WERI-Rb-1 (cell line): ENCODE measurements around the gene RECK.

Experiments used
- DNase-seq: peaks from one replicate; pipeline ENCODE4 v3.0.0-alpha.2; 2020
- H3K27ac ChIP-seq: fragments of 250-450 bp; sonication (Bioruptor Pico); 2 replicates; pipeline ENCODE4 v1.5.1; 2020; ENCODE audit warnings: mild to moderate bottlenecking, moderate library complexity
- H3K27me3 ChIP-seq: fragments of 250-450 bp; sonication (Bioruptor Pico); 2 replicates; pipeline ENCODE4 v1.5.1; 2021; ENCODE audit warnings: mild to moderate bottlenecking, low read depth, moderate library complexity; ENCODE audit not compliant: insufficient read depth, severe bottlenecking
- H3K36me3 ChIP-seq: fragments of 250-450 bp; sonication (Bioruptor Pico); 2 replicates; pipeline ENCODE4 v1.5.1; 2020; ENCODE audit warnings: mild to moderate bottlenecking, moderate library complexity
- H3K4me3 ChIP-seq: 2 replicates; pipeline ENCODE4 v1.5.1; 2011; ENCODE audit warnings: low read depth, mild to moderate bottlenecking, control low read depth, low read length
- H3K9me3 ChIP-seq: fragments of 250-450 bp; sonication (Bioruptor Pico); 2 replicates; pipeline ENCODE4 v1.5.1; 2021; ENCODE audit warnings: mild to moderate bottlenecking, moderate library complexity; ENCODE audit not compliant: severe bottlenecking
- TF ChIP-seq, protein P1 (sequence below): IDR thresholded peaks from 2 replicates; pipeline ENCODE4 v1.5.1; 2011; ENCODE audit warnings: low read depth, mild to moderate bottlenecking, control low read depth, inconsistent platforms, low read length

The RECK gene

DNA sequence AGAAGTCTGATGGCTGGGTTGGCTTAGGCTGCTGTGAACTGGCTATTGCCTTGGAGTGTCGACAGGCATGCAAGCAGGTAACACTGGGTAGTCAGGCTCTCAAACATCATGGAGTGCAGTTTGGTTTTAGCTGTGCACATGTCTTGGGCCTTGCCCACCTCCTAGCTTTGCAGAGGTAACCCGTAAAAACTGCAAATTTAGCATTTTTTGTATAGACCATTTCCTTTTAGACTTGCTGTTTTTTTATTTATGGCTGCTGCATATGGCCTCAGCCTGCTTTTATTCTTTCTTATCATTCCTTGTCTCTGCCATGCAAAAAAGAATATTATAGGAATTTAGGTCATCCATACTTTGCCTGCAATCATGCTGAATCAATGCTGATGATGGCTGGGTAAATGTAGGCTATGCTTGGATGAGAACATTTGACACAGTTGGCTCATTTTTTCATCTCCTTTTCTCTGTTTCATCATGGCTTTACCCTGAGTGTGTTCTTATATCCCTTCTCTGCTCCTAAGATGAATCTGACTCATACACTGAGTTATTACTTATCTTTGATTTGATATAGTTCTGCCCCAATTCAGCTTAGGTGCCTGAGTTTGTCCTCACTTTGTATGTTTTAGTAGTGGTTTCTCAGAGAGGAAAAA lies 27.2 kb downstream of the RECK start:
- TF ChIP-seq, protein P1, sequence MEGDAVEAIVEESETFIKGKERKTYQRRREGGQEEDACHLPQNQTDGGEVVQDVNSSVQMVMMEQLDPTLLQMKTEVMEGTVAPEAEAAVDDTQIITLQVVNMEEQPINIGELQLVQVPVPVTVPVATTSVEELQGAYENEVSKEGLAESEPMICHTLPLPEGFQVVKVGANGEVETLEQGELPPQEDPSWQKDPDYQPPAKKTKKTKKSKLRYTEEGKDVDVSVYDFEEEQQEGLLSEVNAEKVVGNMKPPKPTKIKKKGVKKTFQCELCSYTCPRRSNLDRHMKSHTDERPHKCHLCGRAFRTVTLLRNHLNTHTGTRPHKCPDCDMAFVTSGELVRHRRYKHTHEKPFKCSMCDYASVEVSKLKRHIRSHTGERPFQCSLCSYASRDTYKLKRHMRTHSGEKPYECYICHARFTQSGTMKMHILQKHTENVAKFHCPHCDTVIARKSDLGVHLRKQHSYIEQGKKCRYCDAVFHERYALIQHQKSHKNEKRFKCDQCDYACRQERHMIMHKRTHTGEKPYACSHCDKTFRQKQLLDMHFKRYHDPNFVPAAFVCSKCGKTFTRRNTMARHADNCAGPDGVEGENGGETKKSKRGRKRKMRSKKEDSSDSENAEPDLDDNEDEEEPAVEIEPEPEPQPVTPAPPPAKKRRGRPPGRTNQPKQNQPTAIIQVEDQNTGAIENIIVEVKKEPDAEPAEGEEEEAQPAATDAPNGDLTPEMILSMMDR: no peak

DNA sequence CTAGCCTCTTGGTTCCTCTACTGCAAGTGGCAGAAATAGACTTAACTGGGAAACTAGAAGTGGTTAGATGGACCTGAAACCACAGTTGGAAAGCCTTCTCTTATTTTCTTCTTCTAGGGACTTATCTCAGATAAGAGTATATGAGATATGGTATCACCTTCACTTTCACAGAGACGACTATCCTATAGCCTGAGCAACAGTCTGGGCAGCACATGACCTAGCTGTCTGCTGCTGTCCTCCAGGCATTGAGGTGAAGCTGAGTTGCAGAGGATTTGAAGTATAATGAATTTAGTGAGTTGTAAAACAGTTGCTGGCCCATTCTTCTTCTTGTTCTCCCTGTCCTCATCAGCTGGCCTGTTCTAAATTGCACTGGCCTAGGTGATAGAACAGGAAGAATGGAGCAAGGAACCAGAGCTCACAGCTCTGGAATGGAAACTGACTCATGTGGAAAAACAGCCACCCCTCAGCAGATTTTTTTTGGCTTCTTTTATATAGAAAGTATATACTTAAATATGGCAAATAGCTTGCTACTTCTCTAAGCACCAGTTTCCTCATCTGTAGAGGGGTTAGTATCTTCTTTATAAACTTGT lies 27.8 kb downstream of the RECK start:
- Histone ChIP-seq H3K9me3 (no peaks in the 10 kb centered on the region), H3K4me3 (no peak overlapping the region), H3K27ac (no peak overlapping the region), H3K27me3 (no peaks in the 10 kb centered on the region), H3K36me3 (no peaks in the 10 kb centered on the region)
- no peak for DNase-seq
- TF ChIP-seq, protein P1: no peak

More for the DNA sequence above, 27.2 kb downstream of the RECK start:
- DNase-seq: no peak
- no peaks in the 10 kb centered on the region for H3K27me3 ChIP-seq
- H3K9me3 ChIP-seq: no peaks in the 10 kb centered on the region
- H3K36me3 ChIP-seq: no peaks in the 10 kb centered on the region
- no peak overlapping the region for H3K4me3 ChIP-seq
- H3K27ac ChIP-seq: no peak overlapping the region

DNA sequence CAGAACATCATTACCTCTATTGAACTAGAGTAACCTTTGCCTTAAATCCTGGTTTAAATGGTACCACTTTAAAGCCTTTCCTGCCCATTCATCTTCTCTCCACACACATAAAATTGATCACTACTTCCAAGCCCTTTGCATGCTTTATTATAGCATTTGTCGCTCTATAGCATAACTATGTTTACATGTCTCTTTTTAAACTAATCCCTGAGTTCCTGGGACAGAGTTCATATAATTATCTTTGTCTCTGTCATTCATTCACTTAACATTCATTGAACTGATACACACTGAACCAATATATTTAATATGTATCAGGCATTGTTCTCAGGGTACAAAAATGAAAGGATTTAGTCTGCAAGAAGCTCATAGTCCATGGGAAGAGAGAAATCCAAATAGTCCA lies 37.3 kb downstream of the RECK start:
- TF ChIP-seq, protein P1: no peak
- H3K27ac ChIP-seq: no peak overlapping the region
- no peaks in the 10 kb centered on the region for H3K9me3 ChIP-seq
- no peak overlapping the region for H3K4me3 ChIP-seq
- no peaks in the 10 kb centered on the region for H3K27me3 ChIP-seq
- DNase-seq: no peak
- H3K36me3 ChIP-seq: no peaks in the 10 kb centered on the region

DNA sequence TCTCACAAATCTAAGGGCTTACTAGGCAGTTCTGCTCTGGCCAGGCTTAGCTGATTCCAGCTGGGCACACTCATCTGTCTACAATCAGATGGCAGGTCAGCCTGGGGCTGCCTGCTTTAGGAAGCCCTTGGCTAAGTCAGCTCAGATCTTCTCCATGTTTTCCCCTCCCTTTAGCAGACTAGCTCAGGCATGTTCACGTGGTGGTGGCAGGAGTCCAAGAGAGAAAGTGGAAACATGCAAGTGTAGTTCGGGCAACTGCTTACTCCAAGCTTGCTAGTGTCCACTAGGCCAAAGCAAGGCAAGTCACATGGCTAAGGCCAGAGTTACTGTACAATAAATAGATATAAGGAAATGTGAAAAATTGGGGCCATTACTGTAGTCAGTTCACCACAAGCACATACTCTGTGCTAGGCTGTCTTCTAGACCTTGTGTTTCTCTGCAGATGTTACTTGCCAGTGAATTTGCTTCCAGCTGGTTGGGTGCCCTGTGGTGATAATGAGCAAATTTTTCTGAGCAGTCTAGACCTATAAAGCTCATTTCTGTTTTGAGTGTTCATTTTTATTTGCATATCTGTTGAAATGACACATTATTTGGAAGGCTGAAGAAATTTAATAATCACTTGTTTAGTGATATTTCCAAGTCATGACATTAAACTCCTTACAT lies 38.3 kb downstream of the RECK start:
- TF ChIP-seq, protein P1: no peak
- H3K36me3 ChIP-seq: no peaks in the 10 kb centered on the region
- H3K9me3 ChIP-seq: no peaks in the 10 kb centered on the region
- H3K27me3 ChIP-seq: no peaks in the 10 kb centered on the region
- DNase-seq: peak; percentile 65
- H3K27ac ChIP-seq: peak overlapping the region; percentile 15; the same call in 1 of the 2 replicates
- no peak overlapping the region for H3K4me3 ChIP-seq

DNA sequence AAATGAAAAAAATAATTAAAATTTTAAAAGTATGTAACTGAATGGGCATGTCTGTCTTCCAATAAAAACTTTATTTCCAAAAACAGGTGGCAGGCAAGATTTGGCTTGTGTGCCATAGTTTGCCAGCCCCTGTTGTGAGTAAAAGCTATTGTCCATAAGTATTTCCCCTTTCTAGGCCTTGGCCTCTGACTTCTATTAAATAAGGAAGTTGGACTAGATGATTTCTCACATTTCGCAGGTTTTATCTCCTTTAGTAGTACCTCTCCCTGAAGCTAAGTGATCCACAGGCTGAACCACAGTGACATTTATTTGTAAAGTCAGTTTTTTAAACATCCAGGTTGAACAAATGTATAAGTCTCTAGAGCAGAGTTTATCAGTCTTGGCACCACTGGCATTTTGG lies 41.3 kb downstream of the RECK start:
- Histone ChIP-seq H3K36me3 (no peaks in the 10 kb centered on the region), H3K9me3 (no peaks in the 10 kb centered on the region), H3K27me3 (no peaks in the 10 kb centered on the region), H3K4me3 (no peak overlapping the region), H3K27ac (no peak overlapping the region)
- DNase-seq: no peak
- TF ChIP-seq, protein P1: no peak
